CD4-positive, alpha-beta T cell treated with Interferon alpha-2 for 1 hour (primary cell): ENCODE data around the gene AQP3.
"Not testable (repeated sequence)": the region's sequence is repeated elsewhere in the genome, so short reads cannot be mapped to it uniquely, and the experiment has no call there.

Experiments
- DNase-seq, 2 donors: peaks; one replicate each; pipeline ENCODE4 v3.0.0-alpha.2; 2020 to 2022

Gene AQP3

DNA sequence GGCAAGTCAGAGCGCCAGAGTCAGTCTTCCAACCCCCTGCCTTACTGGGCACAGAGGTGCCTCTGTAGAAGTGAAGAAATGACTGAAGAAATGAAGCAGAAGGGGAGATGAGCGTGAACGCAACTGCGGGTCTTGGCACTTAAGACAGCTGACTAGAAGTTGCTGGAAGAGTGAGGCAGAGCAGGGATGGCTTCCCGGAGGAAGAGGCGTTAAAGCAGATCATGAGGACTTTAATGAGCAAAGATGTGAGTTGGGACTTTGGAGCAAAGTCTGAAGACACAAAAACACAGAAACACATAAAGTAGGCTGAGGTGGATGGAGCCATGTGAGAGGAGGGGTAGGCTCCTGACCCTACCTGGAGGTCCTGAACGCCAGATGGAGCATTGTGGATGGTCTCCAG lies 7.2 kb downstream of the AQP3 start:
- DNase-seq, result no peak

DNA sequence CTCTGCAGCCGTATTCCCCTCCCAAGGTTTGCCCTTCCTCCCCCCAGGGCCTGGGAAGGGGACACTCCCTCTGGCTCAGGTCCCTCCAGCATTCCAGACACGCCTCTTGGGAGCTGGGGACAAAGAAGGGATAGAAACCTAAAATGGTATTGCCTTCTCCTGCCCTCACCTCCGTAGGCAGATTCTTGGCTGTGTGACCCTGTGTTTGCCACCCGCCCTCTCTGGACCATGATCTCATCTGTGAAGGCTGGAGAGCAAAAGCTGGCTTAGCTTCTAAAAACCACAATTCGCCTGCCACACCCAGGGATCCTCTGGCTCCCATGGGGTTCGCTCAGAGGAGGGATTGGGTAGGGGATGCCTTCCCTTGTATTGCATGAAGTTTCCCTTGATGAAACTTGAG lies 7.7 kb downstream of the AQP3 start:
- no peak for DNase-seq

- DNase-seq, result no peak
Observed at GRCh38 chr9:33438926-33439680, 8.3 kb downstream of the AQP3 start.

DNA sequence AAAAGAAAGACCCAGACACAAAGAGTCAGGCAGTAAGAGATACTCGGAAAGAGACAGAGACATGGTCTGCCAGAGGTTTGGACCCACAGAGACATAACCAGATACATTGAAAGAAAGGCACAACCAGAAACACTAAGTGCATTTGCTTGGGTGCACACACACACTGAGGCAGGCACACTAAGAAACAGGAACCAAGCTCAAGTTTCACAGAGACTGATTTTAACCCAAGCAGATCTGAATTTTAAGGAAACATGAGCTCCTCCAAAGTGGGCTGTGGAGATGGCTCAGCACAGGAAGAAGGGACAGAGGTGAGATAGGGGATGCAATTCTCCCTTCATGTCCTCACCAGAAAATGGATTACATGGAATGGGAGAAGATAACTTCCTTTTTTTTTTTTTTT lies 9.5 kb downstream of the AQP3 start:
- no peak for DNase-seq

DNA sequence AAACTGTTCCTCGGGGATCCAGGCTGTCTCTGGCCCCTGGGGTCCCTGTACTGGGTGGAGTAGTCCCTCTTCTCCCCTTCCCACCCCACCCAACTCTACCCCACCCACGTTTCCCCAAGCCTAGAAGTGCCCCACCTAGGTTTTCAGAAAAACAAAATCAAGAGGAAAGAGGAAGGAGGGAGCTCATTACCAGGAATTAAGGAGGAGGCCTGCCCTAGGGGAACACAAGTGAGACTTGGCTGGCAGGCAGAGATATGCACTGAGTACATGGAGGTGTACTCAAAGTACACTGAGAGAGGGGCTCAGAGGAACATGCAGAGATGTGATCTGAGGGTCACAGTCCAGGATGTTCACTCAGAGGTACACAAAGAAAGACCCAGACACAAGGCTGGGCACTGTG lies 10.2 kb downstream of the AQP3 start:
- DNase-seq, result no peak

DNA sequence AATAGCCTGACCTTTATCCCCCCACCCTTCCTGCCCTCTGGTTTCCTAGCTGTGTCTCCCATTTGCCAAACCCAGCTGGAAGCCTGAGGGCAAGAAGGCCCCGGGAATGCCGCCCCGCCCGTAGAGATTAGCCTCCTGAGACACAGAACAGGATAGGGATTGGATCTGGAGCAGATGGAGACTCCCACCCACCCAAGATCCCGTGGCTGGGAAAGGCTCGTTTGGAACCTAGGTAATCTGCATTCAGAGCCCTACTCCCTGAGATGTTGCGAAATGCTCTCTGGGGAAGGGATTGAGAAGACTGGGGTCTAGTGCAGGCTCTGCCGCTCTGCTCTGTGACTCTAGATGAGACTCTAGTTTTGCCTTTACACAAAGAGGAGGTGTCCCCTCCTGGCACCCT lies 10.9 kb downstream of the AQP3 start:
- DNase-seq, result no peak

DNA sequence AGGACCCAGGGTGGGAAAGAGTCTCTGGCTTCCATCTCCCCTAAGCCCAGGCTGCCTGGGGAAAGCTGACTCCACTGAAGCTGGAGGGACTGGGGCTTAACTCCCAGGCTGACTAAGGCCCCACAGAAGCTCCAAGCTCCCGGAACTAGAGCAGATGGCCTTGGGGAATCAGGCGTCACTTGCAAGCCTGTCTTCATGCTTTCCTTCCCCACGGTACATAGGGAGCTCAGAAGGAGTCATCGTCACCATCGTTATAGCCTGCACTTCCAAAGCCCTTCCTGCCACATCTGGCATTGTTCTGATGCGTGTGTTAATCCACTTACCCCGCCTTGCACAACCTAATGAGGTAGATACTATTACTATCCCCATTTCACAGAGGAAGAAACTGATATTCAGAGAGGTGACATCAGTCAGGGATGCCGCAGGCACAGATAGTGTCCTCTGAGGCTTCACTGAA lies 11.5 kb downstream of the AQP3 start:
- no peak for DNase-seq

DNA sequence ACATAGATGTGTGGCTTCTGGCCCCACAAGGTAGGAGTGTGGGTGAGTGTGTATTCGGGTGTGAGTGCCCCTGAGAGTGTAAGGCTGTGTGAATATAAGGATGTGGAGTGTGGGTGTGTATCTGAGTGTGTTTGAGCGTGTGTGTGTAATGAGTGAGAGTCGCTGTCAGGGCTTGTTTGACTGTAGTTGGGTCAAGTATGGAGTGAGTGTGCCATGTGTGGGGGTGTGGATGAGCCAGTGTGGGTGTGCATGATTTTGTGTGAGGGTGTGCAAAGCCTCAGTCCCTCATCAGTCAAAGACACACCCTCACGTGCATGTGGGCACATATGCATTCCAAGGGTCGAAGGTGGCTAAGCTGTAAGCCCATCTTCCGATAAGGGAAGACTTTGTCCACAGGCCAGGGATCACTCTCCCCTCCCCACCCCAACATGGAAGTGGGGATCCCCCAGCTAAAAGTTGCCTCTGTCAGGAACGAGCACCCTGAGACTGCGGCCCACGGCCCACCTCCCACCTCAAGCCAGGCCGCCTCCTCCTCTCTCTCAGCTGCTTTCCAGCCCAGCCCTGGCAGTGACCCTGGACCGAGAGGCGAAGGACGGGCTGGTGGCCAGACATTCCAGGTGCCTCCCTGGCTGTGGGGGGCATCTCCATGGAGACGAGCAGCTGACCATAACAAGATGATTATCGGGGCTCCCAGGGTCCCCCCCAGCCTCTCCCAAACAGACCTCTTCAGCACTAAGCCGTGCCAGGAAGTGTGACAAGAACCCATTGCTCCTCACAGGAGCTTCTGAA lies 12.9 kb downstream of the AQP3 start:
- DNase-seq, result no peak

- no peak for DNase-seq
Observed at GRCh38 chr9:33433871-33434270, 13.5 kb downstream of the AQP3 start.

- no peak for DNase-seq
Observed at GRCh38 chr9:33431420-33431819, 16.0 kb downstream of the AQP3 start.

GRCh38 chr9:33430942-33431341 lies 16.5 kb downstream of the AQP3 start:
- no peak for DNase-seq

DNA sequence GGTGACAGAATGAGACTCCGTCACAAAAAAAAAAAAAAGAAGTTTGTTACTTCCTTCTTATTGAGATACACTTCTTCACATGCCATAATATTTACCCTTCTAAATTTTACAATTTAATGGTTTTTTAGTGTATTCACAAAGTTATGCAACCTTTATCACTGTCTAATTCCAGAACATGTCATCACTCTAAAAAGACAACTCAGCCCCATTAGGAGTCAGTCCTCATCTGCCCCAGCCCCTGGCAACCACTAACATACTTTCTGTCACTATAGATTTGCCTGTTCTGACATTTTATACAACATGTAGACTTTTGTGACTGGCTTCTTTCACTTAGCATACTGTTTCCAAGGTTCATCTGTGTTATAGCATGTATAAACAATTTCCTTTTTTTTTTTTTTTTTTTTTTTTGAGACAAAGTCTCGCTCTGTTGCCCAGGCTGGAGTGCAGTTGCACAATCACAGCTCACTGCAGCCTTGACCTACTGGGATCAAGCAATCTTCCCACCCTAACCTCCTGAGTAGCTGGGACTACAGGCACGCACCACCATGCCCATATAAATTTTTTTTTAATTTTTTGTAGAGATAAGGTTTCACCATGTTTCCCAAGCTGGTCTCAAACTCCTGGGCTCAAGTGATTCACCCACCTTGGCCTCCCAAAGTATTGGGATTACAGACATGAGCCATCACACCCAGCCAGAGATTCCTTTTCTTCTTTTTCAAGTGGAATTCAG lies 18.0 kb downstream of the AQP3 start:
- no peak for DNase-seq

DNA sequence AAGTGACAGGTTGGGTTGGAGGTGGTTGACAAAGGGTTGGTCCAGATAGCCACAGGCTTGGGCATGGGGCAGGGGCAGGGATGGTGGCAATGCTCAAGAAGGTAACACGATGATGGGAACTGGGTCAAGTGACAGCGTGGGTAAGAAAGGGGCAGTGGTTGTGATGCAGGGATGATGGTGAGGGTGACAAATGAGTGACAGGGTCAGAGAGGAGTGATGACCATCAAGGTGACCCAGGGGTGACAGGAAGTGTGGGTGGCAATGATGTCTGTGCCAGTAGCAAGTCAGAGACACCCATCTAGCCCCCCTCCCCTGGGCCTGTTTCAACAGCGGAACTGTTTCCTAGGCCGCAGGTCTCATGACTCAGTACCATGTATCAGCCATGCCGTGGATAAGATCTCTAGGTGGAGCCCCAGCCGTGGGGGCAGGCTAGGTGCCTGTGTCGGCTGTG lies 20.5 kb downstream of the AQP3 start:
- DNase-seq, result peak in 1 of 2 donors; percentile 36

GRCh38 chr9:33425128-33425533 lies 22.3 kb downstream of the AQP3 start:
- DNase-seq, result no peak

DNA sequence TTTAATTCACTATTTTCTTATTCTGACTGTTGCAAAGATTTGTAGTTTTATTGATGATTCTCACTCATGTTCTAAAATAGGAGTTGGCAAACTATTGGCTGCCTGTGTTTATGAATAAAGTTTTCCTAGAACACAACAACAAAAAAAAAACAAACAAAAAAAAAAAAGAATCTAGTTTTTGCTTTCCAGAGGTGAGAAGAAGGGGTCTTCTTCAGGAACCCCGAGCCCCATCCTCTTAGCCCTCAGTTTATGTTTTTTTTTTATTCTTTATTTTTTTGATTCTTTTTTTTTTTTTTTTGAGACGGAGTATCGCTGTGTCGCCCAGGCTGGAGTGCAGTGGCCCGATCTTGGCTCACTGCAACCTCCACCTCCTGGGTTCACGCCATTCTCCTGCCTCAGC lies 22.9 kb downstream of the AQP3 start:
- not testable (repeated sequence) for DNase-seq

GRCh38 chr9:33424043-33424442 lies 23.4 kb downstream of the AQP3 start:
- not testable (repeated sequence) for DNase-seq

- no peak for DNase-seq
Observed at GRCh38 chr9:33419708-33420303, 27.6 kb downstream of the AQP3 start.

- no peak for DNase-seq
Observed at GRCh38 chr9:33418090-33418489, 29.3 kb downstream of the AQP3 start.

DNA sequence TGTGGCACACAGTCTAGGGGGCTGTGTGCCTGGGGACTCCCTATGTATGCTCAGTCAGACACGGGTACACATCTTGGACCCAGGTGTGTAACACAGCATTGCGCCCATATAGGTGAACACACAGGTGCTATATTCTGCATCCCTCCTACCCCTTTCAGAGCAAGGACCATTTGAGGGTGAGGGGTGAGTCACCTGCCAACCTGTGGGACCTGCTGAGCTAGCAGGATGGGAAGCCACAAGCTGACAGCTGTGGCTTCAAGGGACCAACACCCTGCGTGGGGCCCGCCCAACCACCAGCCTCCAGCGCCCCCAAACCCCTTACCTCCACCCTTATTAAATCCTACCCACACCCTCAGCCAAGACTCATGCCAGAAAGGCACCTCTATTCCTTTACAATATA lies 30.4 kb downstream of the AQP3 start:
- DNase-seq, result peak in 1 of 2 donors; percentile 40

- DNase-seq, result peak; percentile 84 to 91
Observed at GRCh38 chr9:33415501-33416038, 31.8 kb downstream of the AQP3 start.

- DNase-seq, result no peak
Observed at GRCh38 chr9:33414889-33415500, 32.4 kb downstream of the AQP3 start.

GRCh38 chr9:33414268-33414667 lies 33.1 kb downstream of the AQP3 start:
- no peak for DNase-seq
